ENCODE data around the gene TM4SF18.

TM4SF18 gene

GRCh38 chr3:149324332-149324731 lies 9.1 kb downstream of the TM4SF18 start:
- no peak for DNase-seq

- no peak for DNase-seq
Observed at GRCh38 chr3:149321640-149322039, 11.8 kb downstream of the TM4SF18 start.

GRCh38 chr3:149321136-149321535 lies 12.3 kb downstream of the TM4SF18 start:
- no peak for DNase-seq

- no peak for DNase-seq
Observed at GRCh38 chr3:149319750-149320149, 13.7 kb downstream of the TM4SF18 start.

- no peak for DNase-seq
Observed at GRCh38 chr3:149317072-149317471, 16.4 kb downstream of the TM4SF18 start.

GRCh38 chr3:149316437-149316836 lies 17.0 kb downstream of the TM4SF18 start:
- no peak for DNase-seq

- DNase-seq = no peak
Observed at GRCh38 chr3:149315694-149316093, 17.7 kb downstream of the TM4SF18 start.

- no peak for DNase-seq
Observed at GRCh38 chr3:149314807-149315578, 18.4 kb downstream of the TM4SF18 start.

GRCh38 chr3:149313542-149313941 lies 19.9 kb downstream of the TM4SF18 start:
- DNase-seq = no peak

GRCh38 chr3:149310796-149311534 lies 22.5 kb downstream of the TM4SF18 start:
- DNase-seq = no peak

- no peak for DNase-seq
Observed at GRCh38 chr3:149307435-149307783, 26.0 kb downstream of the TM4SF18 start.

- no peak for DNase-seq
Observed at GRCh38 chr3:149306751-149307434, 26.5 kb downstream of the TM4SF18 start.

GRCh38 chr3:149305376-149305775 lies 28.1 kb downstream of the TM4SF18 start:
- no peak for DNase-seq

- peak; percentile 85 for DNase-seq
Observed at GRCh38 chr3:149299938-149300801, 33.3 kb downstream of the TM4SF18 start.

- DNase-seq = no peak
Observed at GRCh38 chr3:149296972-149297371, 36.5 kb downstream of the TM4SF18 start.

GRCh38 chr3:149292666-149293065 lies 40.8 kb downstream of the TM4SF18 start:
- no peak for DNase-seq

- DNase-seq = peak; percentile 39
Observed at GRCh38 chr3:149291178-149291577, 42.3 kb downstream of the TM4SF18 start.

- no peak for DNase-seq
Observed at GRCh38 chr3:149288655-149289054, 44.8 kb downstream of the TM4SF18 start.

GRCh38 chr3:149284034-149284433 lies 49.4 kb downstream of the TM4SF18 start:
- DNase-seq = no peak

GRCh38 chr3:149283401-149283800 lies 50.0 kb downstream of the TM4SF18 start:
- DNase-seq = no peak

- DNase-seq = no peak
Observed at GRCh38 chr3:149282836-149283235, 50.6 kb downstream of the TM4SF18 start.

GRCh38 chr3:149282322-149282721 lies 51.1 kb downstream of the TM4SF18 start:
- no peak for DNase-seq
